HG03175 (cell line): ENCODE data around the gene HTT-AS.

ENCODE experiments used
- ATAC-seq: cut with Tn5 transposase; IDR thresholded peaks from one replicate; pipeline ENCODE4 v1.9.1; 2021; ENCODE audit warnings: mild to moderate bottlenecking, moderate library complexity; ENCODE audit not compliant: unreplicated experiment

HTT-AS gene

GRCh38 chr4:3091464-3091863, 17.1 kb upstream of the HTT-AS start:
- ATAC-seq = no peak

GRCh38 chr4:3087115-3087797, 12.9 kb upstream of the HTT-AS start:
- no peak for ATAC-seq

- ATAC-seq = no peak
Measured at GRCh38 chr4:3085948-3086670, 11.8 kb upstream of the HTT-AS start.

- no peak for ATAC-seq
Measured at GRCh38 chr4:3083732-3084131, 9.4 kb upstream of the HTT-AS start.

- ATAC-seq = no peak
Measured at GRCh38 chr4:3082925-3083515, 8.7 kb upstream of the HTT-AS start.

GRCh38 chr4:3079694-3080123, 5.4 kb upstream of the HTT-AS start:
- peak; percentile 28 for ATAC-seq

- peak; percentile 34 for ATAC-seq
Measured at GRCh38 chr4:3077796-3078195, 3.5 kb upstream of the HTT-AS start.

GRCh38 chr4:3075652-3075981, 1.3 kb upstream of the HTT-AS start:
- no peak for ATAC-seq

GRCh38 chr4:3074846-3075651, 711 bp upstream of the HTT-AS start:
- ATAC-seq = peak; percentile 8

GRCh38 chr4:3073158-3074077, 920 bp downstream of the HTT-AS start:
- ATAC-seq = peak; percentile 16

- ATAC-seq = no peak
Measured at GRCh38 chr4:3071811-3072210, 2.5 kb downstream of the HTT-AS start.

- no peak for ATAC-seq
Measured at GRCh38 chr4:3070709-3071500, 3.4 kb downstream of the HTT-AS start.

GRCh38 chr4:3069661-3070199, 4.6 kb downstream of the HTT-AS start:
- ATAC-seq = no peak

- no peak for ATAC-seq
Measured at GRCh38 chr4:3067473-3068001, 6.8 kb downstream of the HTT-AS start.

GRCh38 chr4:3066836-3067400, 7.4 kb downstream of the HTT-AS start:
- ATAC-seq = no peak

GRCh38 chr4:3065551-3065950, 8.8 kb downstream of the HTT-AS start:
- ATAC-seq = no peak

GRCh38 chr4:3062471-3062870, 11.9 kb downstream of the HTT-AS start:
- no peak for ATAC-seq

- no peak for ATAC-seq
Measured at GRCh38 chr4:3060946-3061345, 13.4 kb downstream of the HTT-AS start.

GRCh38 chr4:3059943-3060342, 14.4 kb downstream of the HTT-AS start:
- no peak for ATAC-seq
